ENCODE results near the gene HEXIM2.
A peak's percentile ranks its signal among the peaks of the same experiment; 100 is the strongest.
"Not testable (repeated sequence)": the region's sequence is repeated elsewhere in the genome, so short reads cannot be mapped to it uniquely, and the experiment has no call there.

HEXIM2 gene, protein sequence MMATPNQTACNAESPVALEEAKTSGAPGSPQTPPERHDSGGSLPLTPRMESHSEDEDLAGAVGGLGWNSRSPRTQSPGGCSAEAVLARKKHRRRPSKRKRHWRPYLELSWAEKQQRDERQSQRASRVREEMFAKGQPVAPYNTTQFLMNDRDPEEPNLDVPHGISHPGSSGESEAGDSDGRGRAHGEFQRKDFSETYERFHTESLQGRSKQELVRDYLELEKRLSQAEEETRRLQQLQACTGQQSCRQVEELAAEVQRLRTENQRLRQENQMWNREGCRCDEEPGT

DNA sequence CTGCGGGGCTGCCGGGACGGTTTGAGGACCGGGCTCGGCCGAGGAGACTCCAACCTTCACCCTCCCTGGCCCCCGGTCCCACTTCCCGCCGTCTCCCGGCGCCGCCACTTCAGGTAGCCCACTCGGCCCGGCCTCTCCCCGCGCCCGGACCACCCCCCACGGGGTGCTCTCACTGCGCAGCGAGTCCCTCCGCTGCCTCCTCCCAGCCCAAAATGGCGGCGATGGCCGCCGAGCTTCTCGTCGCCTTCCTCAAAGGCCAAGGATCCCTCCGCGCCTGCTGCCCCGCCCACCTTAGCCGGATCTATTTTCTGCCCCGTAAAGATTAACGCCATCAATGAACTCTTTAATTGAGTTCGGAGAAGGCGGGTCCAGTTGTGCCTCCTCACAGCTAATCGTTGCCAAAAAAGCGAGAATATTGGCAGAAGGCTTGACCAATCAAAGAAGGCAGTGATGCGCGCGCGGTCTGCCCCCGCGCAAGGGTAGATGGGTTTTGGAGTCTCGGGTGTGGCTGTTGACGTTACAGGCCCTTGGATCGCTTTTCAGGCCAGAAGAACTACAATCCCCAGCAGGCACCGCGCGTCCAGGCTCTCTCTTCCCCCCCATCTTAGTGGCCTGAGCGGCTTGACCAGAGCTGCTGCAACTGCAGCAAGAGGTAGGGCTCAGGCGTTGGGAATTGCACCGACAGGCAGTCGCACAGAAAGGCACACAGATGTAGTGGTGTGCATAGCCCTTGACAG lies at the start of gene HEXIM2:
Gene HEXIM2 (plus strand): TSS at position 588 of the 737 bp plus-strand sequence. CDS start 919 bp downstream, outside the sequence.
- peak; percentile 97 for DNase-seq (ENCODE audit: low spot score)

- no peak for DNase-seq (ENCODE audit: low spot score)
Measured at GRCh38 chr17:45112559-45113423, 48.9 kb upstream of the HEXIM2 start.

DNA sequence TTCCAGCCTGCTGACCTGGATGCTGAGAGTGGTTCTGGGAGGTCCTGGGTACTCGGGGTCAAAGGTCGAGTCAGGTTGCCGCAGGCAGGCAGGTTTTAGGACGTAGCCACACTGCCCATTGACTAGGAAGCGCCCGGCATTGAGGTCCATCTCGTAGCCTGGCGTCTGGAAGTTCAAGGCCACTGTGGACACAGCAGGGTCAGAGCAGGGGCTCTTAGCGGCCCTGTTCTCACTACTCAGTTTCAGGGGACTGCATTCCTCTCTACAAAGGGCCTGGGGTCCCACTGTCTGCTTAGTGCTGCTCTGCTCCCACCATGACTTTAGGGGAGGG lies 48.3 kb upstream of the HEXIM2 start:
- no peak for DNase-seq (ENCODE audit: low spot score)

DNA sequence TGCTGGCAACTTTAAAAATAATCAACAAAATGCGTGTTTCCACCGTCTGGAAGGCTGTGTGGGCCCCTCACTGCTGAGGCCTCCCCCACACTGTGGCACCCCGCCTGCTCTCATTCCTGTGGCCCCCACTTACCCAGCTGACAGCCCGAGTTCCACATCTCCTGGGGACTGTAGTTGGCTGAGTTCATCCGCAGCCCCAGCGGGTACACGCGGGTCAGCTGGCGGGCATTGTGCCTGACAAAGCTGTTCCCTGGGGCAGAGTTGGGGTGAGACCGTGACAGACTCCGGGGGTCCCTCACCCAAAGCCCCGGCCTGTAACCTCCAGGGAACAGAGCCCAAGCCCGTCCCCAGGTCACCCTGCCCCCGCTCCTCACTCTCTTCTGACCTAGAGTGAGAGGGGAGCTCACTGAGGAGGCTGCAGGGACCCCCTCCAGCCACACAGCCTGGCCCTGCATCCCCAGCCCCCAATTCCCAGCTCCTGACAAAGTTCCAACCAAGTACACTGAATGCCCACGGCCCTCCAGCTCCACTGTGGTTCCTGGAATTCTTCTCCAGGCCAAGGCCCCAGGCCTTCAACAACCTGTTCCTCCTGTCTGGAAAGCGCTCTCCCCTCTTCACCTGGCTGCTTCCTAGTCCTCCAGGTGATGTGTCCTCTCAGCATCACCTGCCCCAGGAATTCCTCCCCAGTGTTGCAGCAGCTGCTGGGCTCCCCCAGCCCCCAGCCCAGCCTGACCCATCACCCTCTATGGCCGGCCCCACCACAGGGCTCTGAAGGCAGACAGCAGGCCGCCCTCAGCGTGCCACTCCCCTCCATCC lies 47.4 kb upstream of the HEXIM2 start:
- no peak for DNase-seq (ENCODE audit: low spot score)

DNA sequence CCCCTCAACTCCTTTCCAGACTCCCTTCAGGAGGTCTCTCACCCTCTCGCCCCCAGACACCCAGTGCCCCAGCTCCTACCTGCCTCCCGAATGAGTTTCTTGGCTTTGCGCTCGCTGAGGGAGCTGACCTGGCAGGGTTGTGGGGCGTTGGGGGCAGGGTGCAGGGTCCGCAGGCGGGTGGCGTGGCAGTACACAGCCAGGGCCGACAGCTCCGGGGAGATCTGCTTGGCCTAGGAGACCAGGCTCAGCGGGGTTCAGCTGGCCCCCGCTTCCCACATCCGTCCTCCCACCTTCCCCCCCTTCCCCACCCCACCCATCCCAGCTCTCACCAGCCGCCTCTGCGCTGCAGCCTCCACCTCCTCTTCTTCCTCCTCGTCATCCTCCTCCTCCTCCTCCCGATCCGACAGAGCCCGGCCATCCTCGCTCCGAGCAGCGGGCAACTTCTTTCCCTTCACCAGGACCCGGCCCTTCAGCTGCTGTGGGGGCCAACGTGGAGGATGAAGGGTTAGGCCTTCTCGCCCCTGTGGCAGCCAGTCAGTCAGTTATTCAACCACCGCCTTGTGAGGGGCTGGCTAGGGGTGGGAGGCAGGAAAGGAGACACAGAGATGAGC lies 46.6 kb upstream of the HEXIM2 start:
- no peak for DNase-seq (ENCODE audit: low spot score)

DNA sequence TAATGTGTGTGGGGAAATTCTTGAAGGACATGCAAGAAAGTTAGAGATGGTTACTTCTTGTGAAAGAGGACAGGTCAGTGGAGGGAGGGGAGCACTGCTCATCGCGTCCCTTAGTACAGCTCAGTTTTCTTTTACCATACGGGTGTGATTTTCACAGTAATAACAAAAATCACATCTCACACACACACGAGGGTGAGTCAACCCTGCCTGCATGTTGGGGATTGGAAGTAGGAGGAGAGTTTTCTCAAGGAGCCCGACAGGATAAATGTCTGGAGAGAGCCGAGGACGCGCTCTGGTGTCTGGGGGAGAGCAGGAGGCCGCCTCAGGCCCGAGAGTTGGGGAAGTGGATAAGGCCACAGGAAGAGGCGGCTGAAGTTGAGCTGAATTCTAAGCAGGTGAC lies 45.8 kb upstream of the HEXIM2 start:
- DNase-seq (ENCODE audit: low spot score): no peak

- DNase-seq (ENCODE audit: low spot score): no peak
Measured at GRCh38 chr17:45116434-45117016, 45.1 kb upstream of the HEXIM2 start.

- no peak for DNase-seq (ENCODE audit: low spot score)
Measured at GRCh38 chr17:45117334-45117733, 44.3 kb upstream of the HEXIM2 start.

DNA sequence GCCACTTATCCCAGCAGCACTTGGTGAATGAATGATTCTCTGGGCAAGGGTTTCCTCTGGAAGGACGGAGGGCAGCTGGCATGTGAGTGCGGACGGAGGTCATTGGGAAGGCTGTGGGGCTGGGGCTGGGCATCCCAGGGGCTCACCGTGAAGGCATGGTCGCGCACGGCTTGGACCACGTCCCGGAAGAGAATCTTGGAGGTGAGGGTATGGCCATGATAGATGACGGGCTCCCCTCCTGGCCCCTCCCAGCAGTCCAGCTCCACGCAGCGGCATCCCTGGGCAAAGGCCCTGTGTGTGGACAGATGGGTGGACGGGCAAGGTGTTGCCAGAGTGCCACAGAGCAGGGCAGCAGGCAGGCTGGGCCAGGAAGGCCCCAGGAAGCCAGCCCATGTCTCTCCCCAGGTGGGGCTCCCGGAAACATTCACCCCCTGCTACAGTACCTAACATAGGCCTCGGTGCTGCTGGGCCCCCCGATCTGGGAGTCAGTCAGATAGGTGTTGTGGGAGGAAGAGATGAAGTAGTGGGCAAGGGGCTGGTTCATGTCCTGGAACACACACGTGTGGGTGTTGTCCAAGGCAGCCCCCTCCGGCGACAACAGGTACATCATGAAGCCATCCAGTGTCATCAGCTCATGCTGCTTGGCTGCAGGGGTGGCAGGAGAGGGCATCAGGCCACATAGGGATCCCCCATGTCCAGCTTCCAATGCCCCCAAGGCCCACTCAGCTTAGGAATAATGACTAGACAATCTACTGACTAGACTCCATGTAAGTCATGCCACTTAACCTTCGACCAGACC lies 43.6 kb upstream of the HEXIM2 start:
- DNase-seq (ENCODE audit: low spot score): no peak

- DNase-seq (ENCODE audit: low spot score): no peak
Measured at GRCh38 chr17:45118691-45119090, 43.0 kb upstream of the HEXIM2 start.

- DNase-seq (ENCODE audit: low spot score): no peak
Measured at GRCh38 chr17:45119964-45120363, 41.7 kb upstream of the HEXIM2 start.

DNA sequence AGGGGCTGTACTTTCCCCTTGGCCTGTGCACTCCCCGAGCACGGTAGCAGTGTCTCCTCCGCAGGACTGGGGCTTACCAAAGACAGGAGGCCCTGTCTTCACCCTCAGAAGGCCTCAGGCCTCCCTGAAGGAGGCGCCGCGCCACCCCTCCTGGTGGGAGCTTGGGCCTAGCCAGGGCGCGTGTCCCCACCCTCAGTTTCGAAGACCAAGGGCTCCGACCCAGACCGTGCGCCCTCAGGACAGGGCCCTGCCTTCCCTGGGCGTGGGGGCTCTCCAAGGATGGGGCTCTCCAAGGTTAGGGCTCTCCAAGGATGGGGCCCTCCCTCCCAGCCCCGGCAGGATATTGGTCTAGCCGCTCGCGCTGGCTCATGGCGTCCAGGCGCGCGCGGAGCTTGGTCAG lies 41.1 kb upstream of the HEXIM2 start:
- DNase-seq (ENCODE audit: low spot score): no peak

DNA sequence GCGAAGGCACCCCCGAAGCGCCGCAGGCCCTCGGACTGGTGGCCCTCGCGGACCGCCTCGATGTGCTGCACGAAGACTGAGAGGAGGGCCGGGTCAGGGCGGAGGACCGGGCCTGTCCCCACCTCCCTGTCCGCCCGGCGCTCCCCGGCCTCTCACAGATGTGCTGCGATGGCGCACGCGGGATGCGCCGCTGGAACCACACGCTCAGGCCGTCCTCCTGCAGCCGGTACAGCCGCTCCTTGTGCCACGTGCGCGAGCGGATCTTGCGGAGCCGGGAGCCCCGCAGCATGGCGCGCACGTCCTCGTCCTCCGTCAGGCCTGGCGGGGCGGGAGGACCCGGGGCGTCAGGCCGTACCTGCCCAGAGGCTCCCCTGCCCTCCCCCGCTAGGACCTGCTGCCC lies 40.6 kb upstream of the HEXIM2 start:
- no peak for DNase-seq (ENCODE audit: low spot score)

DNA sequence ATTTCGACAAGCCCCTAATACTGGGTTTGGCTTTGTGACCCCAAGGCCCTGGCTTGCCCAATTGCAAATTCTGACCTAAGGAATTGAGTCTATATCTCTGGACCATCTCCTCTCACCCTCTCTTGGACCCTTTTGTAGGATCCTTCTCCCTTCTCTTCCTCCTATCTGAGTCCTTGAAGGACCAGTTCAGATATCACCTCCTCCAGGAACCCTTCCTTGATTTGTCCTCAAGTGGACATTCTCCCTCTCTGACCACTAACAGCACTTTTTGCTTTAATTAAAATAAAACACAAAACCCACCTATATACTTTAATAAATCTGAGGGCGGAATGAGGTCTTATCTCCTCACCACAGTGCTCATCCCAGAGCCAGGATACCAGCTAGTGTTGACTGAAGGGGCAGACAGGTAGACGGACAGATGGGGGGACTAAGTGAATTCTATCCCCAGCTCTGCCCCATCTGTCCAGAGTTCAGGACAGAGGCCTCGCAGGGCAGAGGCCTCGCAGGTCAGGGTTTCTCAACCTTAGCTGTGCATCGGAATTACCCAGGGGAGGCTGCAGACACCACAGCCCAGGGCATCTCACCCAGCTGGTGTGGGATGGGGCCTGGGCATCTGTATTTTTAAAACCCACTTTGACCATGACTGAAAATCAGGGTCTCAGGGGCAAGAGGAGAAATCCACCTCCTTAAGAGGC lies 38.5 kb upstream of the HEXIM2 start:
- no peak for DNase-seq (ENCODE audit: low spot score)

DNA sequence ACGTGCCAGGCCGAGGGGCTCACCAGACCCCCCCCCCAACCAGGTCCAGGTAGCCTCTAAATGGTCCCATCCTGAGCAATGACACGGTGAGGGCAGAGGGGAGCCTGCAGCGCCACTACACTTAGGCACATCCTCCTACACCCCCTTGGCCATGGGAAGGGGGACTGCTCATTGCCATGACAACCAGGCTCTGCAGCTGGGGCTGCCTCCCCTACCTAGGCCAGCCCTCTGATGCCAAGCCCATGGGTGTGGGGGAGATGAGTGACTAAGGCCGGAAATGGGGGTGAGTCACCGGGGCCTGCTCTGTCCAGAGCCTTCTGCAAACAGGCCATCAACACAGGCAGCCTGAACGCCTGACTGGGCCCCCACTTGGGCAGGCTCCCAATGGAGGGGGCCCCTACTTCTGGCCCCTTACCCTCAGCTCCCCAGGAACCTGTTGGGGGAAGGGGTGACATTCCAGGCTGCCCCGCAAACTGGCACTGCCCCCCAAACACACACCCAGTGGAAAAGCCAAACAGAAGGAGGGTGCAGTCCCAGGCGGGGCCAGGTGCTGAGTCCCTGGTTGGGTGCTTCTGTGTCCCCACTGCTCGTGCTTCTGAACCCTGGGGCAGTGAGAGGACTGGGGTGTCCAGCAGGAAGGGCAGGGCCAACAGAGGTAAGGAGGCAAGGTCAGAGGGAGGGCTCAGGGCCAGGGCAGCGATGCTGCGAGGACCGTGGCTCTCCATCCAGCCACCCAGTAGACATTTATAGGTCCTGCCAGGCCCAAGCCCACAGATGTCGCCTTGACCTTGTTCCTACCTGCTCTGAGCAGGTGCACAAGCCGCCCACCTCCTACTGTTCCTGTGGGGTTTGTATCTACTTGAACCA lies 37.5 kb upstream of the HEXIM2 start:
- peak; percentile 94 for DNase-seq (ENCODE audit: low spot score)

- DNase-seq (ENCODE audit: low spot score): not testable (repeated sequence)
Measured at GRCh38 chr17:45124797-45125122, 36.9 kb upstream of the HEXIM2 start.

DNA sequence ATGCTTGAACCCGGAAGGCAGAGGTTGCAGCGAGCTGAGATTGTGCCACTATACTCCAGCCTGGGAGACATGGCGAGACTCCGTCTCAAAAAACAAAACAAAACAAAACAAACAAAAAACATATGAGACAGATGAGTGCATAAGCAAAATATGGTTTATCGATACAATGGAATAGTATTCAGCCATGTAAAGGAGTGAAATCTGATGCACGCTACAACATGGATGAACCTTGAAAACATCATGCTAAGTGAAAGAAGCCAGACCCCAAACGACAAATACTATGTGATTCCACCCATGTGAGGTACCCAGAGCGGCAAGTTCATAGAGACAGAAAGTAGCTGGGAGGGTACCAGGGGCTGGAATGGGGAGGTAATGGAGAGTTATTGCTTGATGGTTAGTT lies 36.2 kb upstream of the HEXIM2 start:
- DNase-seq (ENCODE audit: low spot score): no peak

GRCh38 chr17:45127207-45127547 lies 34.5 kb upstream of the HEXIM2 start:
- DNase-seq (ENCODE audit: low spot score): no peak

All from GM03348 (cell line).